NCI-H2029 (cell line): Measurements from ENCODE around the gene CYP2A6.
"Not testable (repeated sequence)": the region's sequence is repeated elsewhere in the genome, so short reads cannot be mapped to it uniquely, and the experiment has no call there.

ENCODE experiments used
- DNase-seq: peaks from one replicate; lab custom pipeline; 2025; lab: John Stamatoyannopoulos, UW

CYP2A6 gene, protein sequence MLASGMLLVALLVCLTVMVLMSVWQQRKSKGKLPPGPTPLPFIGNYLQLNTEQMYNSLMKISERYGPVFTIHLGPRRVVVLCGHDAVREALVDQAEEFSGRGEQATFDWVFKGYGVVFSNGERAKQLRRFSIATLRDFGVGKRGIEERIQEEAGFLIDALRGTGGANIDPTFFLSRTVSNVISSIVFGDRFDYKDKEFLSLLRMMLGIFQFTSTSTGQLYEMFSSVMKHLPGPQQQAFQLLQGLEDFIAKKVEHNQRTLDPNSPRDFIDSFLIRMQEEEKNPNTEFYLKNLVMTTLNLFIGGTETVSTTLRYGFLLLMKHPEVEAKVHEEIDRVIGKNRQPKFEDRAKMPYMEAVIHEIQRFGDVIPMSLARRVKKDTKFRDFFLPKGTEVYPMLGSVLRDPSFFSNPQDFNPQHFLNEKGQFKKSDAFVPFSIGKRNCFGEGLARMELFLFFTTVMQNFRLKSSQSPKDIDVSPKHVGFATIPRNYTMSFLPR

DNA sequence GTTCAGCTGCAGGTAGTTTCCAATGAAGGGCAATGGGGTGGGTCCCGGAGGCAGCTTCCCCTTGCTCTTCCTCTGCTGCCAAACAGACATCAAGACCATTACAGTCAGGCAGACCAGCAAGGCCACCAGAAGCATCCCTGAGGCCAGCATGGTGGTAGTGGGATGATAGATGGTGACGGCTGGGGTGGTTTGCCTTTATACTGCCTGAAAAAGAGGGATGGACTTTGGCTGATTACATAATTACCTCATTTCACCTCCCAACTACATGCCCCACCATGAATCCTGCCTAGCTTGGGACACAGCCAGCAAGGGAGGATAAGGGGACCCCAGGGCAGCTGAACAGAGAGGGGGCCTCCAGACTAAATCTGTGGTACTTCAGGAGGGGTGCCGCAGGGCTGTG is at the start of gene CYP2A6:
CYP2A6 (minus strand) TSS at position 171 of the 400 bp plus-strand sequence; CDS start at position 150, 21 bp downstream.
- DNase-seq, result not testable (repeated sequence)

DNA sequence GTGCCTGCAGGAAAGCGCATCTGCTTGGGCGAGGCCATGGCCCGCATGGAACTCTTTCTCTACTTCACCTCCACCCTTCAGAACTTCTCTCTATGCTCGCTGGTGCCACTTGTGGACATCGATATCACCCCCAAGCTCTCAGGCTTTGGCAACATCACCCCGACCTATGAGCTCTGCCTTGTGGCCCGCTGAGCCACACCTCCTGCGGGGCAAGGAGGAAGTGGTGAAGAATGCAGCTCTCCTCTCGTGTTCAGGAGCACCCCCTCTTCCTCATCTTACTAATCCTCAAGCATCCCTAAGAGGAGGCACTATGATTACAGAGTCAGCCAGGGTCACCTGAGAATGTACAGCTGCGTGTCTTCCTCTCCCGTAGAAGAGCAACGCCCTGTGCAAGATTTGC is 49.7 kb upstream of the CYP2A6 start:
- not testable (repeated sequence) for DNase-seq

DNA sequence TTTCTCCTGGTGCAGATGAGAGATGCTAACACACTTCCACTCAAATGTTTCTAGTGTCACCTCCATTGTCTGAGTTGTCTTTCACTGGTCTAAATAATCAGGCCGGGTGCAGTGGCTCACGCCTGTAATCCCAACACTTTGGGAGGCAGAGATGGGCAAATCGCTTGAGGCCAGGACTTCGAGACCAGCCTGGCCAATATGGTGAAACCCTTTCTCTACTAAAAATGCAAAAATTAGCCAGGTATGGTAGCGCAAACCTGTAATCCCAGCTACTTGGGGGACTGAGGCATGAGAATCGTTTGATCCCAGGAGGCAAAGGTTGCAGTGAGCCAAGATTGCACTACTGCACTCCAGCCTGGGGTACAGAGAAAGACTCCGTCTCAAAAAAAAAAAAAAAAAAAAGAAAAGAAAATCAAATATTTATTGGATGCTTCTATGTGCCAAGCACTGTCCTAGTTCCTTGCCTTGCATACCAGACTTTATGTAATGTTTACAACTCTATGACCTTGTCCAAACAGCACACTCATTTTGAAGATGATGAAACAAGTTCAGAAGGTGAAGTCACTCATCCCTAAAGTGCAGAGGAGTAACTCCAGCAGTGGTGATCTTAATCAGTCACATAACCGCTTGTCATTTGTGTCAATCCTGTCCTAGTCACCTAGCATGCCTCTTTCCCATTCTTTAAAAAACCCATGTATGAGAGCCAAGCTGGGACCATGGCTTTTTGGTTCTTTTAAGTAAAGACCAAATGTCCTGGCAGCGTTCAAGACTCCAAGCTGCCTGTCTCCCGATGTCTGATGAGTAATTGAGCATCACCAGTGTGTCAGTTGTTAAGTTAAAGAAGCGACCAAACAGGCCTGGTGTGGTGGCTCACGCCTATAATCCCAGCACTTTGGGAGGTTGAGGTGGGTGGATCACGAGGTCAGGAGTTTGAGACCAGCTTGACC is 46.9 kb upstream of the CYP2A6 start:
- DNase-seq, result not testable (repeated sequence)

DNA sequence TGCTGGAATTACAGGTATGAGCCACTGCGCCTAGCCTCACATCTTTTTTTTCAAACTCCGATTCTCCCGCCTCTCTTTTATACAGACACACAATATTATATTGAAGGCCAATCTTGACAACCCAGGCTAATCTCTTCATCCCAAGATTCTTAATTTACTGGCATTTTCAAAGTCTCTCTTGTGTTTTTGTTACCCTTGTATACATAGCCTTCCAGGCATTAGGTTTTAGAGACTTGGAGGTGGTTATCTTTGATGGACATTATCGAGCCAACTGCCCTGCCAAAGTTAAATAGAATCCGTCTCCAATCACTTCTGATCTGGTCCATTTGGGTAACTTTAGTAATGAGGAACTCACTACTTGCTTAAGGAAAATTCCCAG is 46.2 kb upstream of the CYP2A6 start:
- DNase-seq, result no peak

DNA sequence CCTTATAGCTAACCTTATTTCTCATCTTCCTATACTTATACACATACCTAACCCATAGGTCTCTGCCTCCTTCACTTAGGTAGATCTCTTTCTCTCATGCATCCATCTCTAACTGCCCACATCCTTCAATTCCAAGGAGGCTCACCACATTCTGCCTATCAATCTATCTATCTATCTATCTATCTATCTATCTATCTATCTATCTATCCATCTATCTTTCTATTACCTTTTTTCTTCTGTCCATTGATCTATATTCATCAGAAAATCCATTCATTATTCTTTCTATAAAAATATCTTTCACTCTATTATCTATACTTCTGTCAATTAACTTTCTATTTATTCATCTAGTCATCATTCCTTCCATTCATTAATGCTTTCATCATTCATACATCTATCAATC is 42.9 kb upstream of the CYP2A6 start:
- DNase-seq, result no peak

DNA sequence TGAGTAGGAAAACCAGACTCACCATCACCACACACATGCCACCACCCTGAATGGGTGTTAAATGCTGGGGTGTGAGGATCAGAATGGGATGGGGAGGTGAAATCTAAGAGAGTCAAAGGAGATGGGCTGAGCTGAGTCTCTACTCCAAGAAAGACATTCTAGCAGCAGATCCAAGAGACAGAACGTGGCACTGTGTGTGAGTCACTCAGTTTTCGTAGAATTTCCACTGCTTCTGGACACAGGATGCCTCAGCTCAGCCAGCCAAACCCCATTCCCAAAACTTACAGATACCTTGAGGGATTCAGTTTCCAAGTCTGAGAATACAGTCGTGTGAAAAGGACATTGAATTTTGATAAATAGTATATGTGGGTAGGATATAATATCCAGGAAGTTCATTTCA is 39.1 kb upstream of the CYP2A6 start:
- no peak for DNase-seq

DNA sequence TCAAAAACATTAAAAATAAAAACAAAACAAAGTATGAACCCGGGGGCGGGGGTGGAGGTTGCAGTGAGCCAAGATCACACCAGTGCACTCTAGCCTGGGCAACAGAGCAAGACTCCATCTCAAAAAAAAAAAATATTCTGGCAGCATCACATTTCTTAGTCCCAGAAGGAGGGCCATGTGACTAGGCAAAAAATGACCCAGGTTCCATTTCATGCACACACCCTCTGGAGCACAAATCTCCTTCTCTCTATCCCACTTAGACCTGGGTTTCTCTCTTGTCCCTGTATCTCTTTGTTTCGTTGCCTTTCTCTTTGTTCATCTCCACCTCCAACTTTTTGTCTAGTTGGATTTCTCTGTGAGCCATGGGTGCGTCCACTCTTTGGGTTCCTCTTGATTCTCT is 37.9 kb upstream of the CYP2A6 start:
- no peak for DNase-seq

DNA sequence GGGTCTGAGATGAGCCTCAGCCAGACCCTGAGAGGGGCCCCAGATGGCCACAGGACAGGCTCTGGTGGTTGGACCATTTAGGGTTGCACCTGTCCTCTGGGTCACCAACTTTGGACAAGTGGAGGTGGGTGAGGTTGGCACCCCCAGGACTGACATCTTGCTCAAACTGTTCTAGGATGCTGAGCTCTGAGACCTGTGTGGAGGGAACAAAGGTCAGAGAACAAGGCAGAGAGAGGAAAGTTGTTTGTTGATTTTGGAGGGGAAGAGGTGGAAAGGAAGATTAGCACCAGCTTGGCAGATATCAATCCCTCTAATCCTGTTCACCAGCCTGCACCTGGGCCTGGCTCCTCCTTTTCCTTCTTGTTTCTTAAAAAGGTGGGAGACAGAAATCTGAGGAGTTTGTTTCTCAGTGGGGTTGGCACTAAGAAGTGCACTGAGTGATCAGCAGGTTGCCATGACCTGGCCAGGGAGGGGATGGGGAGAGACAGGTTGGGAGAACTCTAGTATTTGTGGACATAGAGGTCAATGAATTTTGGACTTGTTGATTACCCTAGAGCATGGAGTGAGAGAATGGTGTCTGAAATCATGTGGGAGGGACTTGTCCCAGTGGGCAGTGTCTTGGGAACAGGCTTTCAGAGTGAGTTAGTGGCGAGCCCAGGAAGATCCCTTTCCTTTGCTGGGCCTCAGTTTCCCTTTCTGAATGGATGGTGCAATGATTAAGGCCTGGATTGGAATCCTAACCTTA is 34.1 kb upstream of the CYP2A6 start:
- DNase-seq, result not testable (repeated sequence)

DNA sequence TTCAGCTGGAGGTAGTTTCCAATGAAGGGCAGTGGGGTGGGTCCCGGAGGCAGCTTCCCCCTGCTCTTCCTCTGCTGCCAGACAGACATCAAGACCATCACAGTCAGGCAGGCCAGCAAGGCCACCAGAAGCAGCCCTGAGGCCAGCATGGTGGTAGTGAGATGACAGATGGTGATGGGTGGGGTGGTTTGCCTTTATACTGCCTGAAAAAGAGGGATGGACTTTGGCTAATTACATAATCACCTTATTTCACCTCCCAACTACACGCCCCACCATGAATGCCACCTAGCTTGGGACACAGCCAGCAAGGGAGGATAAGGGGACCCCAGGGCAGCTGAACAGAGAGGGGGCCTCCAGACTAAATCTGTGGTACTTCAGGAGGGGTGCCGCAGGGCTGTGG is 31.8 kb upstream of the CYP2A6 start, which contains the start of gene CYP2A7:
CYP2A7 (minus strand) TSS at position 170 of the 400 bp plus-strand sequence; CDS start at position 149, 21 bp downstream.
- not testable (repeated sequence) for DNase-seq

DNA sequence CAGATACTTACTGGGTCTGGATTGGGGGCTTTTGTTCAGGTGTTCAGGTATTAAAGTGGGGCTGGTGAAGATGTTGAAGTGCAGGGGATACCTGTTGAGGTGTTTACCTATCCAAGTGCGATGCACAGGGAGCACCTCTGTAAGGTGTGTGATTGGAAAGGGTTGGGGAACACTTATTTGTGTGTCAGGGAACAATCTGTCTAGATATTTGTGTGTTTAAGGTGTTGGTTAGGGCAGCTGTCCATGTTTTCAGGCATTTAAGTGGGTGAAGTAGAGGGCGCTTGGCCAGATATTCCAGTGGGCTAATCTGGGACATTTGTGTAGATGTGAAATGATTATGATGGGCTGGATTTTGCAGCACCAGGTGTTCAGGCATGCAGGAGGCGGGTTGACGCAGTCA is 29.1 kb upstream of the CYP2A6 start:
- not testable (repeated sequence) for DNase-seq

DNA sequence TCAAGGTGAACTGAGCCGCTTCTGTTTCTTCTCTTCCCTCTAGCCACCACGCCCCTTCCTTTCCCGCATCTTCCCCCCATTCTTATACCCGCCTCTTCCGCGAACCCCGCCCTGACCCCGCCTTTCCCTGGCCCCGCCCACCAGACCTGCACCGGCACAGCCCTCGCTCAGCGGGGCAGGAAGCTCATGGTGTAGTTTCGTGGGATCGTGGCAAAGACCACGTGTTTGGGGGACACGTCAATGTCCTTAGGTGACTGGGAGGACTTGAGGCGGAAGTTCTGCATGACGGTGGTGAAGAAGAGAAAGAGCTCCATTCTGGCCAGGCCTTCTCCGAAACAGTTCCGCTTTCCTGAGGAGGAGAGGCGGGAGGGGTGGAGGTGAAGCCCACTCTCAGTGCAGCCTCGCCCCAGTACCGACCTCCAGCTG is 25.3 kb upstream of the CYP2A6 start:
- not testable (repeated sequence) for DNase-seq

DNA sequence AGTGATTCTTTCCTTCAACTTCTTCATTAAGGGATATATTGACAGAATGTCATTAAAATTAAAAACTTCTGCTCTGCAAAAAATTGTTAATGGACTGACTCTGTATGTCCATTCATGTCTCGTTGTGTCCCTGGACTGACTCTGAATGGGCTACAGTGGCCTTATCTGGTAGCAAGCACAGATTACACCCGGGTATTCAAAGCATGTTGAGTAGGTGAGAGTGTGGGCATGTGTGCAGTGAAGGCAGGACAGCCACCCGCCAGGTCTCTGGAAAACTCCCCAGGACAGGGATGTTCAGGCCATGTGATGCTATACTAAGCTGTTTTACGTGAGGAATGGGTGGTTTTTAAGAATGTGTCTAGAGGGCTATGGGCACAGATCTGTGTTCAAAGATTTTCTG is 24.6 kb upstream of the CYP2A6 start:
- DNase-seq, result not testable (repeated sequence)

DNA sequence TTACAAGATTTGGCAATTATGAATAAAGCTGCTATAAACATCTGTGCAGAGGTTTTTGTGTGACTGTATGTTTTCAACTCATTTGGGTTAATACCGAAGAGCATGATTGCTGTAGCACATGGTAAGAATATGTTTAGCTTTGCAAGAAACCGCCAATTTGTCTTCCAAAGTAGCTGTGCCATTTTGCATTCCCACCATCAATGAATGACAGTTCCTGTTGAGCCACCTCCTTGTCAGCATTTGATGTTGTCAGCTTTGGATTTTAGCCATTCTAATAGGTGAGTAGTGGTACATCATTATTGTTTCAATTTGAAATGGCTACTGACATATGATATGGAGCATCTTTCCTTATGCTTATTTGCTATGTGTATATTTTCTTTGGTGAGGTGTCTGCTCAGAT is 23.6 kb upstream of the CYP2A6 start:
- DNase-seq, result not testable (repeated sequence)

DNA sequence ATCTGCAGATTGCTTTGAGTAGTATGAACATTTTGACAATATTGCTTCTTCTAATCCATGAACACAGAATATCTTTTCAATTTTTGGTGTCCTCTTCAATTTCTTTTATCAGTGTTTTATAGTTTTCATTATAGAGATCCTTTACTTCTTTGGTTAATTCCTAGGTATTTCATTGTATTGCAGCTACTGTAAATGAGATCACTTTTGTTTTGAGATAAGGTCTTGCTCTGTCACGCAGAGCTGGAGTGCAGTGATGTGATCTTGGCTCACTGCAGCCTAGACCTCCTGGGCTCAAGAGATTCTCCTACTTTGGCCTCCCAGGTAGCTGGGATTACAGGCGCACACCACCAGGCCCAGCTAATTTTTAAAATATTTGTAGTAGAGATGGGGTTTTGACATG is 22.0 kb upstream of the CYP2A6 start:
- no peak for DNase-seq

DNA sequence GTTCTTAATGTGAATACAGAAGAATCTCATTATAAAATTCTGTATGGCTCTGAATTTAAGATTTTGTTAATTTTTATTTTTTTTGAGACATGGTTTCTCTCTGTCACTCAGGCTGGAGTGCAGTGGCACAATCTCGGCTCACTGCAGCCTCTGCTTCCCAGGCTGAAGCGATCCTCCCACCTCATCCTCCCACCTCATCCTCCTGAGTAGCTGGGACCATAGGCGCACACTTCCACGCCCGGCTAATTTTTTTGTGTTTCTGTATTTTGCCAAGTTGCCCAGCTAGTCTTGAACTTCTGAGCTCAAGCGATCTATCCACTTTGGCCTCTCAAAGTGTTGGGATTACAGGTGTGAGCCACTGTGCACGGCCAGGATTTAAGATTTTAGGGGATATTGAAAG is 17.5 kb upstream of the CYP2A6 start:
- DNase-seq, result no peak

DNA sequence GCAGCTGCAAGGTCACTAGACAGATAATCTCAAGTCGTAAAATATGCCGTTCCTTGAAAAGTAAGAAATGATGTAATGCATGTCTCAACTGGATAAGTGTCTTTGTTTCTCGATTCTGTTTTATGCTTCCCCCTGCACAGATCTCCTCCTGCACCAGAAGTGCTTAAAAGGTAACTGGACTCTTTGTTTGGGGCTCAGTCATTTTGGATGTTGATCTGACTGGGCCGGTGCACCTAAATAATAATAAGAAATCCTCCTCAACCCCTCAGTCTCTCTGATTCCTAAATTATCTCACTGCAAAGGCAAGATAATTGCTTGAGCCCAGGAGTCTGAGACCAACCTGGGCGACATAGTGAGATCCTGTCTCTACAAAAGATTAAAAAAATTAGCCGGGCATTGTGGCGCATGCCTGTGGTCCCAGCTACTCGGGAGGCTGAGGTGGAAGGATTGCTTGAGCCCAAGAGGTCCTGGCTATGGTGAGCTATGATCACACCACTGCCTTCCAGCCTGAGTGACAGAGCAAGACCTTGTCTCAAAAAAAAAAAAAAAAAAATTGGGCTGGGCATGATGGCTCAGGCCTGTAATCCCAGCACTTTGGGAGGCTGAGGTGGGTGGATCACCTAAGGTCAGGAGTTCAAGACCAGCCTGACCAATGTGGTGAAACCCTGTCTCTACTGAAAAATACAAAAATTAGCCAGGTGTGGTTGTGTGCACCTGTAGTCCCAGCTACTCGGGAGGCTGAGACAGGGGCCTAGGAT is 14.7 kb upstream of the CYP2A6 start:
- DNase-seq, result not testable (repeated sequence)

DNA sequence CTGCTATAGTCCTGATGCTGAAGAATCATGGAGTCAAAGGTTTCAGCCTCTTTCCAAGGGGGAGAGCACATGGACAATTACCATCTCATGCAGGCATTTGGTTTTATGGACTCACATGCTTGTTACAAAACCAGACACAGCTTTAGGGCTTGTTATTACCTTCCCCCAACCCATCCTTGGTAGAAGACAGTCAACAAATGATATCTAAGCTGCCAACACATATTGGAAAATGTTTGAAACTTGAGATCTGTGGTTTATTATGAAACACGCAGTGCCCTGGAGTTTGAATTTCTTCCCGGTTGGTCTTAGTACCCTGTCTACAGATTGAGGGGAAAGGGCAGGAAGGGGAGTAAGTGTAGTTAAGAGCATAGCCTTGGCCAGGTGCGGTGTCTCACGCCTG is 12.5 kb upstream of the CYP2A6 start:
- no peak for DNase-seq

DNA sequence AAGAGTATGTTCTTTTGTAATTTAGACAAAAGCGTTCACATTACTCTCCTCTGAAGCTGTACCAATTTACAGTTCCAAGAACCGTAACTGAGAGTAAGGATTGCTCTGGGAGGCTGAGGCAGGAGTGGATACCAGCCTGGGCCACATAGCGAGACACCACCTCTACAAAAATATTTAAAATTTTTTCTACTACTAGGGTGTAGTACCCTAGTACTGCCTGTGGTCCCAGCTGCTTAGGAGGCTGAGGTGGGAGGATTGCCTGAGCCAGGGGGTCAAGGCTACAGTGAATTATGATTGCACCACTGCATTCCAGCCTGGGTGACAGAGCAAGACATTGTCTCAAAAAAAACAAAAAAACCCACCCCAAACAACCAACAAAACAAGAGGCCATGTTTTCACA is 12.1 kb upstream of the CYP2A6 start:
- DNase-seq, result no peak

DNA sequence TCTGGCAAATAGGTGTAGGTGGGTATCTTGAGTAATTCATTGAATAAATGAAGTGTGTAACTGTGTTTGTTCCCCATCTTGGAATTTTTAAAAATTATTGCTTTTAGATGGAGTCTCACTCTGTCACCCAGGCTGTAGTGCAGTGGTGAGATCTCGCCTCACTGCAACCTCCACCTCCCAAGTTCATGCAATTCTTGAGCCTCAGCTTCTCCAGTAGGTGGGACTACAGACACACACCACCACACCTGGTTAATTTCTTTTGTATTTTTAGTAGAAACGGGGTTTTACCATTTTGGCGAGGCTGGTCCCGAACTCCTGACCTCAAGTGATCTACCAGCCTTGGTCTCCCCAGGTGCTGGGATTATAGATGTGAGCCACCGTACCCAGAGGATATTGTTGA is 7.9 kb upstream of the CYP2A6 start:
- DNase-seq, result no peak

DNA sequence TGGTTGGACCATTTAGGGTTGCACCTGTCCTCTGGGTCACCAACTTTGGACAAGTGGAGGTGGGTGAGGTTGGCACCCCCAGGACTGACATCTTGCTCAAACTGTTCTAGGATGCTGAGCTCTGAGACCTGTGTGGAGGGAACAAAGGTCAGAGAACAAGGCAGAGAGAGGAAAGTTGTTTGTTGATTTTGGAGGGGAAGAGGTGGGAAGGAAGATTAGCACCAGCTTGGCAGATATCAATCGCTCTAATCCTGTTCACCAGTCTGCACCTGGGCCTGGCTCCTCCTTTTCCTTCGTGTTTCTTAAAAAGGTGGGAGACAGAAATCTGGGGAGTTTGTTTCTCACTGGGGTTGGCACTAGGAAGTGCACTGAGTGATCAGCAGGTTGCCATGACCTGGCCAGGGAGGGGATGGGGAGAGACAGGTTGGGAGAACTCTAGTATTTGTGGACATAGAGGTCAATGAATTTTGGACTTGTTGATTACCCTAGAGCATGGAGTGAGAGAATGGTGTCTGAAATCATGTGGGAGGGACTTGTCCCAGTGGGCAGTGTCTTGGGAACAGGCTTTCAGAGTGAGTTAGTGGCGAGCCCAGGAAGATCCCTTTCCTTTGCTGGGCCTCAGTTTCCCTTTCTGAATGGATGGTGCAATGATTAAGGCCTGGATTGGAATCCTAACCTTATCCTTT is 2.4 kb upstream of the CYP2A6 start:
- not testable (repeated sequence) for DNase-seq
